ENCODE data around the gene SEC14L1. TPM values are rescaled to one million over a fixed set of nuclear protein-coding genes. Genes with fewer than 3 reads are reported as not detected.

The SEC14L1 gene
- total RNA-seq, 1 donor from 2014 or later, result 44.3 TPM

GRCh38 chr17:77185137-77185536, 44.4 kb downstream of the SEC14L1 start:
- DNase-seq (ENCODE audit: low read depth), result no peak
- TF ChIP-seq CTCF (conservative IDR thresholded peaks at IDR 0.05; ENCODE audit: low read depth, low read length), result no peak
- no peak overlapping the region for H3K4me3 ChIP-seq (ENCODE audit: low read depth, low read length)

DNA sequence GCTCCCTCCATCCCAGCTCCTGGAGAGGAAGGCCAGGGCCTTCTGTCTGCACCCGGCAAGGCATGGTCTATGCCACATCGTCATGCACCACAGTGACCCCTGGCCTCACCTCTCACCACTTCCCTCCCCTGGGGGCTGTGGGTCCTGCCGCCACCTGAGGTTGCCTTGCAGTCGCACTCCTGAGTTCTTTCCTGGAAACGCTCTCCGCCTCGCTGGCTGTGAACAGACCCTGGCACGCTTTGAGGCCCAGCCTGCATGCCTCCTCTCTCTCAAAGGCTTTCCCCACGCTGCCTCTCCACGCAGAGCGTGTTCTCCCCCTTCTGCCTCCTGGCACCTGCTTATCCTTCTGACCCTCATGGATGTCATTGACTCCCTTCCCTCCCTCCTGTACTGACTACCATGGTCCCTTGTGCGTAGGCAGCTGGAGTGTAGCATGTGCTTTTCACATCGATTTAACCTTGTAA, 45.4 kb downstream of the SEC14L1 start:
- no peak for TF ChIP-seq CTCF (conservative IDR thresholded peaks at IDR 0.05; ENCODE audit: low read depth, low read length)
- no peak overlapping the region for H3K4me3 ChIP-seq (ENCODE audit: low read depth, low read length)
- no peak for DNase-seq (ENCODE audit: low read depth)

GRCh38 chr17:77188084-77189066, 47.6 kb downstream of the SEC14L1 start:
- no peak for DNase-seq (ENCODE audit: low read depth)
- TF ChIP-seq CTCF (conservative IDR thresholded peaks at IDR 0.05; ENCODE audit: low read depth, low read length), result no peak
- no peak overlapping the region for H3K4me3 ChIP-seq (ENCODE audit: low read depth, low read length)

GRCh38 chr17:77189148-77189547, 48.4 kb downstream of the SEC14L1 start:
- no peak for TF ChIP-seq CTCF (conservative IDR thresholded peaks at IDR 0.05; ENCODE audit: low read depth, low read length)
- H3K4me3 ChIP-seq (ENCODE audit: low read depth, low read length), result no peak overlapping the region
- DNase-seq (ENCODE audit: low read depth), result no peak

DNA sequence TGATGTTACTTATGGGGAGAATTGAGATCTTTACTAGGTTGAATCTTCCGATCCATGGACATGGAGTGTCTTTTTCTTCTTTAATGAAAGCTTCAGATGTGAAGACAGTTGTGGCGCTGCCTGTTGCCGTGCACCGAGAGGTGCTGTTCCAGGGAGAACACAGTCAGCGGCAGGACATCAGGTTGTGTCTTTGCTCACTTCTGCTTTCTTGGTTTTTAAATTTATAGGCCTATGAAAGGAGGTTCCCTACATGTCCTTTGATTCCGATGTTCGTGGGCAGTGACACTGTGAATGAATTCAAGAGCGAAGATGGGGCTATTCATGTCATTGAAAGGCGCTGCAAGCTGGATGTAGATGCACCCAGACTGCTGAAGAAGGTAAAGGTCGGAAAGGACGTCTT, 49.8 kb downstream of the SEC14L1 start:
- TF ChIP-seq CTCF (conservative IDR thresholded peaks at IDR 0.05; ENCODE audit: low read depth, low read length), result no peak
- DNase-seq (ENCODE audit: low read depth), result no peak
- no peak overlapping the region for H3K4me3 ChIP-seq (ENCODE audit: low read depth, low read length)

DNA sequence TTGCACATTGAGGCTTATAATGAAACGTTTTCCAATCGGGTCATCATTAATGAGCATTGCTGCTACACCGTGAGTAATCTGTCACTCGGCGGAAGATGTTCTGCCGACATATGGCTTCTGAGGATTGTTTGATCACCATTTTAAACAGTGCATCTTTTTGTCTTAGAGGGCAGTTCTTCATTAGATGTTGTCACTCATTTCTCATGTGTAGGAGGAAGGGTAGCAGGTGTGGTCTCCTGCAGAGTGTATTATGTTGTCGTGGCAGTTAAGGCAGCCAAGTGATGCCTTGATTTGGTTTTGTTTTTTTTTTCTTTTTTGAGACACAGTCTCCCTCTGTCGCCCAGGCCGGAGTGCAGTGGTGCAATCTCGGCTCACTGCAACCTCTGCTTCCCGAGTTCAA, 50.5 kb downstream of the SEC14L1 start:
- H3K4me3 ChIP-seq (ENCODE audit: low read depth, low read length), result no peak overlapping the region
- no peak for TF ChIP-seq CTCF (conservative IDR thresholded peaks at IDR 0.05; ENCODE audit: low read depth, low read length)
- no peak for DNase-seq (ENCODE audit: low read depth)
